ENCODE data around the gene ARMC2.
"Not testable (repeated sequence)": the region's sequence is repeated elsewhere in the genome, so short reads cannot be mapped to it uniquely, and the experiment has no call there.

Gene ARMC2

GRCh38 chr6:108888745-108889144 is 40.5 kb downstream of the ARMC2 start:
- no peak overlapping the region for H3K4me3 ChIP-seq (ENCODE audit: low read depth, low read length)
- DNase-seq (ENCODE audit: low read depth): no peak
- TF ChIP-seq CTCF (IDR thresholded peaks at IDR 0.05; ENCODE audit: low read depth, low read length, missing control alignments): no peak

GRCh38 chr6:108890898-108891297 is 42.7 kb downstream of the ARMC2 start:
- not testable (repeated sequence) for DNase-seq (ENCODE audit: low read depth); H3K4me3 ChIP-seq (ENCODE audit: low read depth, low read length)

GRCh38 chr6:108895571-108895970 is 47.3 kb downstream of the ARMC2 start:
- no peak overlapping the region for H3K4me3 ChIP-seq (ENCODE audit: low read depth, low read length)
- no peak for DNase-seq (ENCODE audit: low read depth)

GRCh38 chr6:108896111-108896661 is 48.0 kb downstream of the ARMC2 start:
- no peak for DNase-seq (ENCODE audit: low read depth)
- no peak for TF ChIP-seq CTCF (IDR thresholded peaks at IDR 0.05; ENCODE audit: low read depth, low read length, missing control alignments)
- no peak overlapping the region for H3K4me3 ChIP-seq (ENCODE audit: low read depth, low read length)

More at GRCh38 chr6:108895571-108895970, 47.3 kb downstream of the ARMC2 start:
- TF ChIP-seq CTCF (IDR thresholded peaks at IDR 0.05; ENCODE audit: low read depth, low read length, missing control alignments): no peak

GRCh38 chr6:108897371-108897770 is 49.1 kb downstream of the ARMC2 start:
- H3K4me3 ChIP-seq (ENCODE audit: low read depth, low read length): no peak overlapping the region
- no peak for DNase-seq (ENCODE audit: low read depth)
- TF ChIP-seq CTCF (IDR thresholded peaks at IDR 0.05; ENCODE audit: low read depth, low read length, missing control alignments): no peak

- no peak for DNase-seq (ENCODE audit: low read depth)
- no peak for TF ChIP-seq CTCF (IDR thresholded peaks at IDR 0.05; ENCODE audit: low read depth, low read length, missing control alignments)
Measured at GRCh38 chr6:108902382-108902792, 54.2 kb downstream of the ARMC2 start.

GRCh38 chr6:108903796-108904195 is 55.6 kb downstream of the ARMC2 start:
- no peak overlapping the region for H3K4me3 ChIP-seq (ENCODE audit: low read depth, low read length)
- no peak for TF ChIP-seq CTCF (IDR thresholded peaks at IDR 0.05; ENCODE audit: low read depth, low read length, missing control alignments)
- no peak for DNase-seq (ENCODE audit: low read depth)

More at GRCh38 chr6:108902382-108902792, 54.2 kb downstream of the ARMC2 start:
- H3K4me3 ChIP-seq (ENCODE audit: low read depth, low read length): no peak overlapping the region
